HT-29 (cell line): Measurements from ENCODE around the gene ATP2A3. TPM values are rescaled to one million over a fixed set of nuclear protein-coding genes. Genes with fewer than 3 reads are reported as not detected.

ENCODE experiments used
- DNase-seq: peaks from one replicate; pipeline ENCODE4 v3.0.0-alpha.2; 2015; ENCODE audit warnings: low spot score
- total RNA-seq: library from RNA; depleted of rRNA; stranded (reverse); fragments of >200 nt; shearing (Covaris generic); gene quantifications from 2 replicates; pipeline ENCODE4 v1.2.3, GENCODE V29; 2014; rRNA removed

ATP2A3 gene
- total RNA-seq: 10.9 and 13.7 TPM in 2 replicates

DNA sequence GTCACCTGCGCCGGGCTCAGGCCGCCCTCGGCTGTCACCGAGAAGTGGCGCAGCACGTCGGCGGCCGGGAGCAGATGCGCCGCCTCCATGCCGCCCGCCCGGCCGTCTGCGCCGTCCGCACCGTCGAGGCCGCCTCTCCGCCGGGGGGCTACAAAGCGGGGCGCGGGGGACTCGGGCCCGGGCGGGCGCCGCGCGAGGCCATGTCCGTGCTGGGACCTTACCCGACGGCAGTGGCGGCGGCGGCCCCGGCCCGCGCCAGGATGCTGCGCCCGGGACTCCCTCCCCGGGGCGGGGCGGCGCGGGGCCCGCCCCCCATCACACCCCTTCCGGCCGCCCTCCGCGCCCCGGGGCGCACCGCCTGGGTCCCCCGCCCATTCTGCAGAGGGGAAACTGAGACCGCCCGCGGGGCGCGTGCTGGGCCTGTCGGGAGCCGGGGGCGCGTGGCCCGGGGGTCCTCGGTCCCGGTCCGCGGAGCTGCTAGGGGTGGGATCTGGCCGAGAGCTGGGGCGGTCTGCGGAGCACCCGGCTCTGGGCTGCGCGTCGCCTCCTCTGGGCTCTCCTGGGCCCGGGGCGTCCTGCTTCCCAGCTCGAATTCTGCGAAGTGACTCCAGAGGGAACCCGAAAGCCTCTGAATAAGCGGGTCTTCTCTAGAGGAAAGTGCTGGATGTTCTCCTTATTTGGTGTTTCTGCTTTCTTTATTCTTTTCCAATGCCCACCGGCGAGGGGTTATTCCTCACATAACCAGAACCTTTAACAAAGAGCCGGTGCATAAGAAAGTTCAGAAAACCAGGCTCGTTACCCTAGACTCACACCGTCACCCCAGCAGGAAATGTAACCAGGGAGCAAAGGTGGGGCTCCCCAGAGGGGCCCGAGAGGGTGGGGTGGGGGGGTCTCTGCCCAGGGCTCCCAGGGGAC, at the start of gene ATP2A3:
ATP2A3 (minus strand) TSS at position 235 of the 915 bp plus-strand sequence; CDS start at position 89, 146 bp downstream.
- no peak for DNase-seq

DNA sequence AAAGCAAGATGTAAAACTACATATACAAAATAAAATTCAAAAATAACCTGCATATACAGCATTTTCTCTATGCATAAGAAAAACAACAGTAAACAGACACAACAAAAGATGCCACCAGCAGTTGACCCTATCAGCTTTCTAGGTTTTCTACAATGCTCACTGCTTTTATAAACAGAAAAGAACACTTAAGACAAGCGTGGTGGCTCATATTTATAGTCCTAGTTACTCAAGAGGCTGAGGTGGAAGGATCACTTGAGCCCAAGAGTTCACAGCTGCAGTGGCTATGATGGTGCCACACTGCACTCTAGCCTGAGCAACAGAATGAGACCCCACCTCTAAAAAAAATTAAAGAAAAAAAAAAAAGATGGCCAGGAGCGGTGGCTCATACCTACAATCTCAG, 46.5 kb upstream of the ATP2A3 start:
- DNase-seq: no peak

- DNase-seq: no peak
Observed at GRCh38 chr17:4009186-4009785, 45.0 kb upstream of the ATP2A3 start.

DNA sequence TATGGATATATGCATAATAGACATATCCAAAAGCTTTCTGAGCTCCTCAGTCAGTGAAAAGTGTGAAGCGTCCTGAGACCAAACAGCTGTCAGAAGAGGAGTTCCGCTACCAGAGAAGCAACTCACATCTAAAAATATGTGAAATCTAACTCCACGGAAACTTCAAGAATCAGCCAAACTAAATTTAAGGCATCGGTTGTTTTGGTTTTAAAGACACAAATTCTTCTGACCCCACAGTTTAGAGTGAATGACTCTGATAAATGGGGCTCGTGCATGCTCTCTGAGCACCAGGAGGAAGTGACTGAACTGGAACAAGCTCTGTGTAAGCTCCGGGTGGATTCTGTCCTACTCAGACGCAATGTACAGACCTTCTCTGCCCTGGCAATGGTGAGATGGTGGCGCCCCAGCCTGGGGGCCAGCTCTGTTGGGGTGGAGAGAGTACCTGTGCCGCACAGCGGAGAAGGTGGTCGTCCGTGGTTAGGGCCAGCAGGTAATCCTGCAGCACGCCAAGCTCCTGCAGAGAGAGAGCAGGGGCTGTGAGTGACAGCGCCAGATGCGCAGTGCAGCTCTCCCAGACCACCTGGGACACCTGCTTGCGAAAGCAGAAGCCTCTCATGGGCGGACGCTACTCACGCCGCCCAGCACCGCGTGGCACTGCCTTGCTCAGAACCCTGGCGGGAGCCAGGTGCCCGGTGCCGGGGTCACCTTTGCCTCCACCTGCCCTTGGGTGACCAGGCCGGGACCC, 44.4 kb upstream of the ATP2A3 start:
- DNase-seq: no peak

DNA sequence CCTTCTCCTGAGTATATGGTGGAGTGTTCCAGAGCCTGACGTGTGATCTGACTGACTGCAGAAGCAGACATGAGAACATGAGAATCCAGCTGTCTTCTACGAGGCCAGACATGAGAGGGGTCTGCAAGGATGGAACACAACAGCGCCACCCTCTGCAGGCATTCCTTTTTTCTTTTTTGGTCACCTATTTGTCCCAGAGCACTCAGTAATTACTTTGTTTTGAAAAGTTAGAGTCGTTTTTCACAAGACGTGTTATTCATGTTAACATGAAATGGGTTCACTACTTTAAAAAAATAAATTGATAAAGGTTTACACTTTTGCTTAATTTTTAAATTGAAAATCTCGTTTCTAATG, 43.8 kb upstream of the ATP2A3 start:
- no peak for DNase-seq

GRCh38 chr17:4007346-4008081, 43.3 kb upstream of the ATP2A3 start:
- no peak for DNase-seq

DNA sequence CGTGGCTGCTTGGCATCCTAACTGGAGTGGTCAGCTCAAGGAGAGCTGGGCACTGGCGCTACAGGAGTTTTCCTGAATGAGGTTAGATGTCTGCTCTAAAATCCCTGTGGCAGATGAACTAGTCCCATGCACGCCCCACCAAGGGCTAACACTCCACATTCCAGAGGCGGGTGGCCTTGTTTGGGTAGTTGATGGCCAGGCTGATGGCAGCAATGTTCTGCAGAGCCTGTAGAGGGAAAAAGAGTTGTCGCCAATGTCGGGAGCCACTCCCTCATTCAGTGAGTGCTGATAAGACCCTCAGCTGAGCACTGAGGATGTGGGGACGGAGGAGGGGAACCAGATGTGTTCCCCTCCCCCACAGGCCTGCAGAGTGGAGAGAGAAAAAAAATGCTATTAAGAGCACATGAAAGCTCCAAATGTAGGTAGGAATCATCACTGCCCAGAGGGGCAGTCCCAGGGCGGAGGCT, 42.5 kb upstream of the ATP2A3 start:
- DNase-seq: no peak

DNA sequence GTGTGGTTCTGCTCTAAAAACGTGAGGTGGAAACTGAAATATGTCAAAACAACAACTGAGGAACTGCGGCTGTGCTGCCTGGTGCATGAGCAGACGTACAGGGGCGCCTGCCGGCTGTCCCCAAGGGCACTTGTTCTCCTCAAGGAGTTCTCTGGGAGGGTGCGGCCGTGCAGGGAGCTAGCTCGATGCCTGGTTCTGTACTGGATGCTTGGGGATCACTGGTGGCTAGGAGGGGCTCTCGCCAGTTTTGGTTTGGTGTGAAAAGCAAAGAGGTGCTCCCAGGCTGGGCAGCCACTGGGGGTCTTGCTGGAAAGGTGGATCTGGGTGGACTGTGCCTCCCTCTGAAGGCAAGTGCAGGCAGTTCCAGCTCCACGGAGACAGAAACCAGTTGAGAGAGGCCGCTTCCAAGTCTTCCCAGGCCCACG, 41.9 kb upstream of the ATP2A3 start:
- DNase-seq: no peak

- no peak for DNase-seq
Observed at GRCh38 chr17:4005296-4006164, 41.3 kb upstream of the ATP2A3 start.

GRCh38 chr17:4004517-4005295, 40.5 kb upstream of the ATP2A3 start:
- DNase-seq: peak; percentile 78

DNA sequence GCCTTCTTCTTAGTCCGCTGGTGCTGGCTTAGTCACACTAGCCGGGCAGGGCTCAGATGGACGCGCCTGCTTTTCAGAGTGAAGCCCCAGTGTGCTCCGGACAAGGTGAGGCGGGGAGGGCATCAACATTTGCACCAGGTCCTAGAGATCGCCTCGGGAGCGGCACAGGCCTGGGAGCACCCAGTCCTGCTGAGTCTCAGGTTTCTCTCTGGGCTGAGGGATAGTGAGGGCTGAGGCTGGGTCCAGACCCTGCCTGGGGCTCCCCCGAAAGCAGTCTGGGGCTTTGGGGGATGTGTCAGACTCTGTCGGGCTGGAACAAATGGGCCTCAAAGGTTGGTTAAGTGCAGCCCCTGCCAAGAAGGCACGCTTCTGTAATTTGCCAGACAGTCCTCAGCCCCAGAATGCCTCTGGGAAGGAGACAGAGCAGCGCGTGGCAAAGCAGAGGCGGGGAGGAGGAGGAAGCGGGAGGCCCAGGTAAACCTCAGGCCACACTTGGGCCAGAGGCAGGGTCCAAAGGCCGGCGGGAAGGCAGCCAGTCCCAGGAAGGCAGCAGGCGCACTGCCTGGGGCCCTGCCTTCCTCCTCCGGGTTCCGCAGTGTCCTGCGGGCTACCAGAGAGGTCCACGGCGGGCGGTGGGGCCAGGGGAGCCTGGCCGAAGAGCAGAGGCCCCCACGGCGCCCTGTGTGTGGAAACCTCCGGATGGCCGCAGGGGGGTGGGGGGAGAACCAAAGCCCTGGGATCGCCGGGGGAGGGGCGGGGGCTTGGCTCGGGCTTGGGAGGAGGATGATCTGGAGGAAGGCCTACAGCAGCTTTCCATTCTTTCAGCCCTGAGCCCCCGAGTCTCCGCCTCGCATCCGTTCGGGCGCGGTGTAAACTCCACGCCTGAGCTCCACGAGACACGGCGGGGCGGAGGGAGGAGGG, 39.5 kb upstream of the ATP2A3 start:
- DNase-seq: peak; percentile 81

- no peak for DNase-seq
Observed at GRCh38 chr17:4003131-4003500, 38.9 kb upstream of the ATP2A3 start.

DNA sequence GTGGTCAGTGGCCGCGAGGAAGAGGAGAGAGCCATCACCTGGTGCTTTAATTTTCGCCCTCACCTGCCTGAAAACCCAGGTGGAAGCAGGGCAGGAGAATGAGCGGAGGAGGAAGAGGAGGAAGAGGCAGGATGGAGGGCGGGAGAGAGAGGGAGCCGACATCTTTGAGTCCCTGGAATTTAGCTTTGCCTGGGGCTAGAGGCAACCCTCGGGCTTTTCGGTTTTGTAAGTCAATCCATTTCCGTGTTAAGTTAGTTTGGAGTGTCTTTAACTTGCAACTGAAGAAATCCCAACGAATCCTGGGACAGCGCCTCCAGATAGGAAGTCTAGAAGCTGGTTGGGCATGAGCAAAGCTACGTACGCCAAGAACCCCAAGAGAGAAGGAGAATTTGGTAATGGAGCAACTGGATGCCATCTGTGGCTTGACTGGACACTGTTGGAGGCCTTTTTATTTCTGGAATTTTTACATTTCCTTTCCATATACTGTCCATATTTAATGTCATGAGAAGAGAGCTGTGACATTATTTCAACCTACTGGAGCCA, 36.9 kb upstream of the ATP2A3 start:
- DNase-seq: no peak

DNA sequence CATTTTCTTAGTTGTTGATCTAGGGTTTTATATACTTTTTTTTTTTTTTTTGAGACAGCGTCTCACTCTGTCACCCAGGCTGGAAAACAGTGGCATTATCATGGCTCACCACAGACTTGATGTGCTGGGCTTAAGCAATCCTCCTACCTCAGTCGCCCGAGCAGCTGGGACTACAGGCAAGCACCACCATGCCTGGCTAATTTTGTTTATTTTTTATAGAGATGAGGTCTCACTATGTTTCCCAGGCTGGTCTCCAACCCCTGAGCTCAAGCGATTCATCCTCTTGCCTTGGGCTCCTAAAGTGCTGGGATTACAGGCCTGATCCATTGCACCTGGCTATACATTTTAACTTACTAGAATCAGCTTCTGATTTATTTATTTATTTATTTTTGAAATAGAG, 34.2 kb upstream of the ATP2A3 start:
- DNase-seq: no peak

DNA sequence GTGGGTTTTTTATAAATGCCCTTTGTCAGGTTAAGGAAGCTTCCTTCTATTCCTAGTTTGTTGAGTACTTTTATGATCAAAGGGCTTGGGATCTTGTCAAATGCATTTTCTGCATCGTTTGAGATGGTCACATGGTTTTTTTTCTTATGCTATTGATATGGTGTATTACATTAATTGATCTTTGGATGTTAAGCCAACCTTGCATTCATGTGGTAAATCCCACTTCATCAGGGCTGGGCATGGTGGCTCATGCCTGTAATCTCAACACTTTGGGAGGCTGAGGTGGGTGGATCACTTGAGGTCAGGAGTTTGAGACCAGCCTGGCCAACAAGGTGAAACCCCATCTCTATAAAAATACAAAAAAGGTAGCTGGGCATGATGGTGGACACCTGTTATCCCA, 30.8 kb upstream of the ATP2A3 start:
- DNase-seq: no peak

- DNase-seq: no peak
Observed at GRCh38 chr17:3994221-3994576, 30.0 kb upstream of the ATP2A3 start.

GRCh38 chr17:3993493-3994220, 29.4 kb upstream of the ATP2A3 start:
- DNase-seq: no peak

DNA sequence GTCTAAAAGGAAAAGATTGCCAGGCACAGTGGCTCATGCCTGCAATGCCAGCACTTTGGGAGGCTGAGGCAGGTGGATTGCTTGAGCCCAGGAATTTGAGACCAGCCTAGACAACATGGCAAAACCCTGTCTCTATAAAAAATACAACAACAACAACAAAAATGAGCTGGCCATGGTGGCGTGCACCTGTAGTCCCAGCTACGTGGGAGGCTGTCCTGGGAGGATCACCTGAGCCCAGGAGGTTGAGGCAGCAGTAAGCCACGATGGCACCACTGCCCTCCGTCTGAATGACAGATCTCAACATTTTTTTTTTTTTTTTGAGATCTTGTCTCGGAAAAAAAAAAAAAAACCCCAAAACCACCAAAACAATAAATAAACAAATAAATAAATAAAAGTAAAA, 28.1 kb upstream of the ATP2A3 start:
- DNase-seq: no peak
